A204.1 (cell line): ENCODE measurements around the gene ARMH3.

ENCODE experiments used
- FAIRE-seq: peaks from 2 replicates; lab custom pipeline; 2012; peaks lifted over from hg19 to GRCh38; lab: Jason Lieb, UNC

Gene ARMH3

GRCh38 chr10:101851411-101852116 lies 204.4 kb downstream of the ARMH3 start:
- FAIRE-seq: no peak

- FAIRE-seq: no peak
Measured at GRCh38 chr10:101850749-101851148, 205.2 kb downstream of the ARMH3 start.

- FAIRE-seq: no peak
Measured at GRCh38 chr10:101848894-101849351, 207.1 kb downstream of the ARMH3 start.

GRCh38 chr10:101848408-101848807 lies 207.6 kb downstream of the ARMH3 start:
- FAIRE-seq: no peak

GRCh38 chr10:101845893-101846292 lies 210.1 kb downstream of the ARMH3 start:
- no peak for FAIRE-seq

- no peak for FAIRE-seq
Measured at GRCh38 chr10:101843032-101844021, 212.6 kb downstream of the ARMH3 start, which contains the start of gene KCNIP2. Gene KCNIP2, minus strand, starts transcription at chr10:101843800. Its CDS starts 232 bp downstream, at chr10:101843568.

- no peak for FAIRE-seq
Measured at GRCh38 chr10:101841826-101842225, 214.1 kb downstream of the ARMH3 start.

GRCh38 chr10:101840741-101841453 lies 215.1 kb downstream of the ARMH3 start:
- FAIRE-seq: peak; percentile 67

- FAIRE-seq: no peak
Measured at GRCh38 chr10:101840102-101840684, 215.8 kb downstream of the ARMH3 start.

- no peak for FAIRE-seq
Measured at GRCh38 chr10:101839416-101840063, 216.4 kb downstream of the ARMH3 start.

GRCh38 chr10:101839002-101839401 lies 217.0 kb downstream of the ARMH3 start:
- no peak for FAIRE-seq

GRCh38 chr10:101838416-101838970 lies 217.5 kb downstream of the ARMH3 start:
- no peak for FAIRE-seq

GRCh38 chr10:101837748-101838147 lies 218.2 kb downstream of the ARMH3 start:
- no peak for FAIRE-seq

- no peak for FAIRE-seq
Measured at GRCh38 chr10:101835362-101835761, 220.6 kb downstream of the ARMH3 start.

GRCh38 chr10:101834341-101834740 lies 221.6 kb downstream of the ARMH3 start:
- no peak for FAIRE-seq

- no peak for FAIRE-seq
Measured at GRCh38 chr10:101833466-101833865, 222.5 kb downstream of the ARMH3 start.

GRCh38 chr10:101832325-101832771 lies 223.6 kb downstream of the ARMH3 start:
- no peak for FAIRE-seq

- no peak for FAIRE-seq
Measured at GRCh38 chr10:101831169-101831811, 224.7 kb downstream of the ARMH3 start.

- FAIRE-seq: no peak
Measured at GRCh38 chr10:101830322-101831168, 225.4 kb downstream of the ARMH3 start.
